Neural progenitor cell (in vitro differentiated cells): Measurements from ENCODE around the gene ECT2. TPM values are rescaled to one million over a fixed set of nuclear protein-coding genes. Genes with fewer than 3 reads are reported as not detected.
"Not testable (repeated sequence)": the region's sequence is repeated elsewhere in the genome, so short reads cannot be mapped to it uniquely, and the experiment has no call there.

Experiments used
- DNase-seq: peaks from one replicate; pipeline ENCODE4 v3.0.0-alpha.2; 2016; ENCODE audit warnings: low spot score
- H2AFZ ChIP-seq: fragments of 200-600 bp; sonication (generic); replicated peaks from 2 replicates; pipeline ENCODE4 v1.6.1; 2016; ENCODE audit warnings: antibody characterized with exemption
- H3F3A ChIP-seq: fragments of 200-600 bp; sonication (generic); 2 replicates; pipeline ENCODE4 v1.6.1; 2016; ENCODE audit warnings: antibody characterized with exemption, low read depth
- H3K27ac ChIP-seq: fragments of 200-600 bp; sonication (generic); 2 replicates; pipeline ENCODE4 v1.5.1; 2016; ENCODE audit warnings: mild to moderate bottlenecking
- H3K27me3 ChIP-seq: fragments of 200-600 bp; sonication (generic); 2 replicates; pipeline ENCODE4 v1.6.1; 2016; ENCODE audit warnings: mild to moderate bottlenecking, moderate library complexity
- H3K36me3 ChIP-seq: fragments of 200-600 bp; sonication (generic); 2 replicates; pipeline ENCODE4 v1.5.1; 2016
- H3K4me1 ChIP-seq: fragments of 200-600 bp; sonication (generic); 2 replicates; pipeline ENCODE4 v1.6.1; 2016; ENCODE audit warnings: mixed run types
- H3K4me2 ChIP-seq: fragments of 200-600 bp; sonication (generic); 2 replicates; pipeline ENCODE4 v1.6.1; 2016
- H3K4me3 ChIP-seq: fragments of 200-600 bp; sonication (generic); 2 replicates; pipeline ENCODE4 v1.5.1; 2016
- H3K79me2 ChIP-seq: fragments of 200-600 bp; sonication (generic); 2 replicates; pipeline ENCODE4 v1.6.1; 2016; ENCODE audit warnings: low read depth
- H3K9ac ChIP-seq: fragments of 200-600 bp; sonication (generic); 2 replicates; pipeline ENCODE4 v1.6.1; 2016
- H3K9me3 ChIP-seq: fragments of 200-600 bp; sonication (generic); 2 replicates; pipeline ENCODE4 v1.5.1; 2016; ENCODE audit warnings: low read depth
- H4K20me1 ChIP-seq: fragments of 200-600 bp; sonication (generic); 2 replicates; pipeline ENCODE4 v1.6.1; 2016; ENCODE audit warnings: low read depth
- H3K27ac Mint-ChIP-seq: 3 replicates; pipeline ENCODE4 v1.8.0; 2021; ENCODE audit warnings: mixed read lengths
- H3K27me3 Mint-ChIP-seq: 2 replicates; pipeline ENCODE4 v1.8.0; 2022; ENCODE audit warnings: low read depth, mild to moderate bottlenecking, inconsistent platforms, moderate library complexity, mixed read lengths; ENCODE audit not compliant: insufficient read depth
- H3K36me3 Mint-ChIP-seq: 3 replicates; pipeline ENCODE4 v1.8.0; 2021; ENCODE audit warnings: mixed read lengths
- H3K4me1 Mint-ChIP-seq: 3 replicates; pipeline ENCODE4 v1.8.0; 2021; ENCODE audit warnings: mixed read lengths
- H3K4me3 Mint-ChIP-seq: 3 replicates; pipeline ENCODE4 v1.8.0; 2021; ENCODE audit warnings: mild to moderate bottlenecking, moderate library complexity, mixed read lengths
- H3K9me3 Mint-ChIP-seq: 3 replicates; pipeline ENCODE4 v1.8.0; 2020; ENCODE audit warnings: mixed read lengths
- CTCF ChIP-seq: fragments of 200-600 bp; sonication (generic); IDR thresholded peaks from 2 replicates; pipeline ENCODE4 v1.5.1; 2017; ENCODE audit warnings: antibody characterized with exemption, mild to moderate bottlenecking
- EZH2 ChIP-seq: fragments of 200-600 bp; sonication (generic); IDR thresholded peaks from 2 replicates; pipeline ENCODE4 v1.6.1; 2017; ENCODE audit warnings: antibody characterized with exemption, mild to moderate bottlenecking, moderate library complexity
- EZH2phosphoT487 ChIP-seq: fragments of 200-600 bp; sonication (generic); IDR thresholded peaks from 2 replicates; pipeline ENCODE4 v1.6.1; 2017; ENCODE audit warnings: antibody characterized with exemption
- total RNA-seq: library from RNA; depleted of rRNA; stranded (reverse); fragments of >200 nt; gene quantifications from 2 replicates; pipeline ENCODE4 v1.2.3, GENCODE V29; 2015; ENCODE audit warnings: low replicate concordance

The ECT2 gene
- total RNA-seq, 1 donor from 2014 or later, result 267 TPM

DNA sequence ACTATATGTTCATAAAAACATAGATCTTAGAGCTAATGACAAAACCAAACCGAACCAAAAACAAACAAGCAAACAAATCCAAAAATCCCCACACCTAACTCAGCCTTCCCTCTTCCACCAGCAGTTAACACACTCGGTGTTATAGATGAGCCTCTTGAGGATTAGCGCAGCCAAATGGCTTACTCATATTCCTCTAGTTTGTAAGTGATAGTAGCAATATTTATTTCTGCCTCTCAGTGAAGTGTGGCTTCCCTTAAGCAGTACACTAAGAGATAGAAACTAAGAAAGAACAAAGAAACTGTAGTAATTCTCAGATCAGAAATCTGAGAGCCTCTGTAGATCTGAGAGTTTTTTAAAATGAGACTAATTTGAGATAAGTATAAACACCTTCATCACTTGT is 37.2 kb upstream of the ECT2 start:
- peaks cover 12% of the 10 kb centered on the region for H3K4me1 Mint-ChIP-seq
- peaks cover 2% of the 10 kb centered on the region for H3K9me3 Mint-ChIP-seq
- no peak overlapping the region for H3K4me3 Mint-ChIP-seq
- TF ChIP-seq EZH2, result no peak
- H3K36me3 Mint-ChIP-seq, result no peaks in the 10 kb centered on the region
- Histone ChIP-seq H3K9me3 (no peaks in the 10 kb centered on the region), H3K4me2 (no peak overlapping the region), H3K4me3 (no peak overlapping the region), H3K27ac (no peak overlapping the region), H3K4me1 (no peaks in the 10 kb centered on the region), H3K9ac (no peak overlapping the region), H3K27me3 (no peaks in the 10 kb centered on the region), H3F3A (peaks cover 13% of the 10 kb centered on the region), H2AFZ (no peak overlapping the region), H4K20me1 (no peaks in the 10 kb centered on the region), H3K79me2 (peaks cover 8% of the 10 kb centered on the region), H3K36me3 (no peaks in the 10 kb centered on the region)
- H3K27me3 Mint-ChIP-seq, result peaks cover 2% of the 10 kb centered on the region
- DNase-seq, result no peak
- H3K27ac Mint-ChIP-seq, result no peak overlapping the region

GRCh38 chr3:172716476-172716875 is 34.0 kb upstream of the ECT2 start:
- Mint-ChIP-seq H3K4me1 (peaks cover 2% of the 10 kb centered on the region), H3K27ac (no peak overlapping the region), H3K27me3 (peaks cover 3% of the 10 kb centered on the region), H3K36me3 (peaks cover 3% of the 10 kb centered on the region), H3K9me3 (peaks cover 16% of the 10 kb centered on the region), H3K4me3 (no peak overlapping the region)
- H3K9ac ChIP-seq, result no peak overlapping the region
- no peak overlapping the region for H3K27ac ChIP-seq
- peaks cover 3% of the 10 kb centered on the region for H3K4me1 ChIP-seq
- no peak overlapping the region for H3K4me2 ChIP-seq
- TF ChIP-seq EZH2 (no peak), CTCF (no peak), EZH2phosphoT487 (no peak)
- H3K9me3 ChIP-seq, result no peaks in the 10 kb centered on the region
- no peaks in the 10 kb centered on the region for H3K36me3 ChIP-seq
- no peaks in the 10 kb centered on the region for H3F3A ChIP-seq
- no peaks in the 10 kb centered on the region for H3K27me3 ChIP-seq
- H2AFZ ChIP-seq, result no peak overlapping the region
- DNase-seq, result no peak
- no peaks in the 10 kb centered on the region for H4K20me1 ChIP-seq
- no peaks in the 10 kb centered on the region for H3K79me2 ChIP-seq
- H3K4me3 ChIP-seq, result no peak overlapping the region

DNA sequence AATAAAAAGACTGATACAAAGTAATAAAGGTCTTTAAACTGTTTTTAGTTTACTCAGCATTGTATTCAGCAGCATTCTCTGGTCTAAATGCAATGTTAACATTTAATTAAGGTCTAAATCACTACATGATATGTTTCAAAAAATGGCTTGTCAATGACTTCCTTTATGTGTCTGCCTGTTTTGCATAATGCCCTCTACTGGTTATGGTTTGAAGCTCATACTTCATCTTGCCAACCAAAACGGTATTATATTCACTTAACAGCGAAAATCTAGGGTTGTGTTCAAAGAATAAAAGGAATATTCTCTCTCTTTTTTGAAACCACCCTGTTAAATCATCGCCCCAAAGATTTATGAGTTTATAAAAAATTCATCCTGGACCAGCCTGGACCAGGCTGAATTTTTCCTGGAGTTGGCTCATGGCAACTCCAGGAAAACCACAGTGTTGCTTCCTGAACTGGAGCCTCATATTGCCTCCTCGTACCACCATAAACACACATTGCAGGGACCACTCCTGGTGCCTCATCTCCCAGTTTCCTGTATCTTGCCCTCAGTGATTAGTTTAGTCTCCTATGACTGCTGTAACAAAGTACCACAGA is 32.9 kb upstream of the ECT2 start:
- H3K27me3 Mint-ChIP-seq, result peaks cover 3% of the 10 kb centered on the region
- Histone ChIP-seq H3K9me3 (no peaks in the 10 kb centered on the region), H3K36me3 (no peaks in the 10 kb centered on the region), H3K4me3 (no peak overlapping the region), H2AFZ (no peak overlapping the region), H3K27me3 (no peaks in the 10 kb centered on the region), H3K9ac (no peak overlapping the region), H3K27ac (no peak overlapping the region), H3K4me1 (peaks cover 3% of the 10 kb centered on the region), H3K4me2 (no peak overlapping the region), H4K20me1 (no peaks in the 10 kb centered on the region), H3K79me2 (no peaks in the 10 kb centered on the region), H3F3A (no peaks in the 10 kb centered on the region)
- H3K9me3 Mint-ChIP-seq, result peaks cover 16% of the 10 kb centered on the region
- no peak overlapping the region for H3K27ac Mint-ChIP-seq
- no peaks in the 10 kb centered on the region for H3K4me1 Mint-ChIP-seq
- H3K4me3 Mint-ChIP-seq, result no peak overlapping the region
- H3K36me3 Mint-ChIP-seq, result peaks cover 3% of the 10 kb centered on the region
- TF ChIP-seq EZH2 (no peak), EZH2phosphoT487 (no peak), CTCF (no peak)
- DNase-seq, result no peak

- H3K4me1 ChIP-seq, H2AFZ ChIP-seq, H3F3A ChIP-seq, H3K4me1 Mint-ChIP-seq, H3K36me3 Mint-ChIP-seq, H3K9me3 ChIP-seq, H3K79me2 ChIP-seq, H3K27ac ChIP-seq, H3K4me2 ChIP-seq, H3K27me3 Mint-ChIP-seq, H4K20me1 ChIP-seq, DNase-seq, H3K27ac Mint-ChIP-seq, H3K36me3 ChIP-seq, H3K9ac ChIP-seq, H3K4me3 ChIP-seq, H3K27me3 ChIP-seq, H3K4me3 Mint-ChIP-seq: not testable (repeated sequence)
- peaks cover 22% of the 10 kb centered on the region for H3K9me3 Mint-ChIP-seq
Observed at GRCh38 chr3:172722536-172723040, 27.9 kb upstream of the ECT2 start.
